ENCODE data around the gene TBC1D1.

GRCh38 chr4:38075370-38076152 is 184.7 kb downstream of the TBC1D1 start:
- no peak for TF ChIP-seq POLR2AphosphoS5 (IDR thresholded peaks at IDR 0.05)
- no peak for TF ChIP-seq CTCF (IDR thresholded peaks at IDR 0.05)
- no peak for TF ChIP-seq POLR2A (IDR thresholded peaks at IDR 0.05)

Measured in prostate gland (tissue), 2 donors.